Measurements from ENCODE around the gene CDC42SE1.

- no peak for TF ChIP-seq POLR2A (IDR thresholded peaks at IDR 0.05; ENCODE audit: low read depth, low read length)
- no peak for TF ChIP-seq POLR2AphosphoS5 (IDR thresholded peaks at IDR 0.05; ENCODE audit: low read depth, low read length)
- no peak for TF ChIP-seq TAF1 (IDR thresholded peaks at IDR 0.05; ENCODE audit: borderline replicate concordance, low read depth, low read length)
Observed at GRCh38 chr1:151035167-151035566, 24.3 kb downstream of the CDC42SE1 start.

Data from GM12892 (cell line).